Right forelimb (tissue), 1 donor: ENCODE results near the gene RHCG.

Experiments
- DNase-seq: peaks from one replicate; pipeline ENCODE4 v3.0.0-alpha.2; 2018

The RHCG gene

DNA sequence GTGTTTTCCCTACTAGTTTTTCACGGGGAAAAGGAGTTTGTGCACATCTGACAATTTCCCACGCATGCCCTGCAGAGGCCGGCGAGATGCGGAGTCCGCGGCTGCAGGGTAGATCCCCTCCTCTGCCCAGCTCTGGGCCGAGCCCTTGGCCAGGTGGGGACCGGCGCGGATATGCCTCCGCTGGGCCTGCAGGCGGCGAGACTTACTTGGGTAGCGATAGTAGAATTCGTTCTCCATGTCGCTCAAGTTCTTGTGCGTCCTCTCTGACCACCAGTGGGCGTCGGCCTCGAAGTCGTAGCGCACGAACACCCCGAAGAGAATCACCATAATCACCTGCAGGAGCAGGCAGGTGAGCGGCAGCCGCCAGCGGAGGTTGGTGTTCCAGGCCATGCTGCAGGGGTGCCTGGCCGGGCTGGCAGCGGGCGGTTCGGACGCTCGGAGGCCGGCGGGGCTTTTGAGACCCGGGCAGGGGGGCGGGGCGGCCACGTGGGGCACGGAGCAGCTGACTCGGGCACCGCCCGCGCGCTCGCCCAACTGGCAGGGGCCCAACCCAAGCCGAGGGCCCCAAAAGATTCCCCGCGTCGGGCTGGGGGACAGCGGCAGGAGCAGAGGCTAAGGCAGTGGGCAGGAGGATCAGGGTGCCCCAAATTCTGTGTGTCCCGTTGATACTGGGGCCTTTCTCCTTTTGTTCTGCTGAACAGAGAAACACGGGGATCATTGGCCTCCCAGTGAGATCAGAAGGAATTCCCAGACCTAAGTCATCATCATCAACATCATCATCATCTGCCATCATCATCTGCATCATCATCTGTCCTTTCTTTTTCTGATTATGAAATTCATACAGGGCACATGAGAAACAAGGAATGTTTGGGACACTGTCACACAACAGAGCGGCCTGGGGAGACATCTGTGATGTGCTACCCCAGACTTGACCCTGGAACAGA is at the start of gene RHCG:
RHCG (minus strand) TSS at position 429 of the 944 bp plus-strand sequence; CDS start at position 390, 39 bp downstream.
- DNase-seq, result no peak

DNA sequence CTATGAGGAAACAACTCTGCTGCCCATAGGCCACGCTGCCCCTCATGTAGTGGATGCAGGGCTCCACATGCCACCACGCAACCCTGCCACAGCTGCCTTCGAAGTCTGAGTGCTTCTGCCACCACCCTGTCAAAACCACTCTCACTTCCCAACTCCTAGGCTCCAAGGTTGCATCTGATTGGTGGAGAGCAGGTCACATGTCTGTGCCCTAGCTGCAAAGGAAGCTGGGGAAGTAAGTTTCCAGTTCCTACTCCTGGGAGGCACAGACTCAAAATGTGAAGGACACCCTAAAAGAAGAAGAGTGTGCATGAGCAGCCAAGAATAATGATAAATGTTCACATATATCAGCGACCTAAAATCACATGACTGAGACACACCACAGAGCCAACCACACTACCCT is 47.0 kb upstream of the RHCG start:
- no peak for DNase-seq

DNA sequence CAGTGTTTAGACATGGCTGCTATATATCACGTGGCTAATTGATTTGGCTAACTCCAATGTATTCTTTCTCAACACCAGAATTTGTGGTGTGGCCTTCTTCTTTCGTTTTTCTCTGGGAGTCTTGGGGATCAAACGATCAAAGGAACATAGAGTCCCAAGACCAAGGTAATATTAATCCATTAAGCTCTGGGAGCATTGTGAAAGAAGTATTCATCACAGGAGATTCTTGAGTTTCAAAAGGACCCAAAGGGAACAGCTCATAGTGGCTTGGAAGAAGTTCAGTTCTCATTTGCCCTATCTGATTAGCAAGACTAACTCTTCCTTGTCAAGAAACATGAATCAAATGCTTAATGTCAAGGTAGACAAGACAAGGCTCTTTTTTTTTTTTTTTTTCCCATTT is 46.0 kb upstream of the RHCG start:
- no peak for DNase-seq

DNA sequence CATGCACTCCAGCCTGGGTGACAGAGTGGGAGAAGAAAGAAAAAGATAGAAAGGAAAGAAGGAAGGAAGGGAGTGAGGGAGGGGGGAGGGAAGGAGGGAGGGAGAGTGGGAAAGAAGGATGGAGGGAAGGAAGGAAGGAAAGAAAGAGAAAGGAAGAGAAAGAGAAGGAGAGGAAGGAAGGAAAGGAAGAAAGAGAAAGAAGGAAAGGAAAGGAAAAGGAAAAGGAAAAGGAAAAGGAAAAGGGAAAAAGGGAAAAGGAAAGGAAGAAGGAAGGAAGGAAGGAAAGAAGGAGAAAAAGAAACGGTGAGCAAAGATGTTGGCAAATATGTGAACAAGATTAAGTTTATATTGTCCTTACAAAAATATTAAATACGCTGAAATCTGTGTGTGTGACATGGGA is 42.6 kb upstream of the RHCG start:
- no peak for DNase-seq

DNA sequence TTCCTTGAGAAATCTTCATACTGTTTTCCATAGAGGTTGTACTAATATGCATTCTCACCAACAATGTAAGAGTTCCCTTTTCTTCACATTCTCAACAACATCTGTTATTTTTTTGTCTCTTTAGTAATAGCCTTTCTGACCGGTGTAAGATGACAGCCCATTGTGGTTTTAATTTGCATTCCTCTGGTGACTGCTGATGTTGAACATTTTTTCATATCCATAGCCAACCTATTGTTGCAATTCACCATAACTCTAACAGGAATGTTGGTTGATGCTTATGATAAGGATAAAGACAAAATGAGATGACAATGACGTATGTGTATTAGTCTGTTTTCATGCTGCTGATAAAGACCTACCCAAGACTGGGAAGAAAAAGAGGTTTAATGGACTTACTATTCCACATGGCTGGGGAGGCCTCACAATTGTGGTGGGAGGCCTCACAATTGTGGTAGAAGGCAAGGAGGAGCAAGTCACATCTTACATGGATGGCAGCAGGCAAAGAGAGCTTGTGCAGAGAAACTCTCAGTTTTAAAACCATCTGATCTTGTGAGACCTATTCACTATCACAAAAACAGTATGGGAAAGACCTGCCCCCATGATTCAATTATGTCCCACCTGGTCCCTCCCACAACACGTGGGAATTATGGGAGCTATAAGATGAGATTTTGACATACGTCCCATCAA is 37.6 kb upstream of the RHCG start:
- no peak for DNase-seq

DNA sequence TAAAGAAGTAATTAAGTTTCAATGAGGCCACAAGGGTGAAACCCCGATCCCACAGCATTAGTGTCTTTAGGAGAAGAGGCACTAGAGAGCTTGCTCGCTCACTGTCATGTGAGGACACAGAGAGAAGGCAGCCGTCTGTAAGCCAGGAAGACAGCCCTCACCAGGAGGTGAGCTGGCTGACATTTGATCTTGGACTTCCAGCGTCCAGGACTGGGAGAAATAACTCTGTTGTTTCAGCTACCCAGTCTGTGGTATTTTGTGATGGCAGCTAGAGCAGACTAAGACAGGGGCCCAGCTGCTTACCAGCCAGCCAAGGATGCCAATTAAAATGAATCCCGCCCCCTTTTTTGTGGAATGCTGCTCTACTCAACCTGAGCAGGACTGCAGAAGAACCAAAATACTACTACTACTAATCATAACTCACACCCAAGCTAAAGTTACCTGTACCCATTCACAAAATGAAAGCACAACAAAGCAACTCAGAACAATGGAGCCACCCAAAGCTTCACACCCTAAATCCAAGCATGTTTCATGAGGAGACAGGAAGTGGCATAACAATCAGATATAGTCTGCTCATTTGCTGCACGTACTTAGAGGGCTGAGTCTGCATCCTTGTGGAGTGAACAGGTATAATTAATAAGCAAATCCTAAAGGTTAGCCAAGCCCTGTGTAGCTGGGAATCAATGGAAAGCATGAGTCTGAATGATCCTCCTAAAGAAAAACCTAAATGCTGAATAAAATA is 35.6 kb upstream of the RHCG start:
- DNase-seq, result no peak

DNA sequence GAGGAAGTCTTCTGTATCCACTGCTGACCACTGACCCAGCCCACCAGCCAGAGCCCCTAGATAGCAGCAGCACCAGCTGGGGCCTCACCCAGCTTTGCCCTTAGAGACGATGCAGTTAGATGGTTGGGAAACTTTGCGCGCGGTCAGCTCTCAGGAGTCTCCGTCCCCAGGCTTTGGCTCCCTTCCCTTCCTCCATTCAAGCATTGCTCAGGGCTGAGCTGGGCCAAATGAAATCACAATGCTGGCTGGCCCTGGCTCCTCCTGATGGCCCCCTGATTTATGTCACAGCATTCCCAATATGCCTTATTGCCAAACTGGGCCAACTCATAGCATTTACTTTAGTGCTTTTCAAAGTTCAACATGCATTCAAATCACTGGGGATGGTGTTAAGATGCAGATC is 34.6 kb upstream of the RHCG start:
- DNase-seq, result no peak

DNA sequence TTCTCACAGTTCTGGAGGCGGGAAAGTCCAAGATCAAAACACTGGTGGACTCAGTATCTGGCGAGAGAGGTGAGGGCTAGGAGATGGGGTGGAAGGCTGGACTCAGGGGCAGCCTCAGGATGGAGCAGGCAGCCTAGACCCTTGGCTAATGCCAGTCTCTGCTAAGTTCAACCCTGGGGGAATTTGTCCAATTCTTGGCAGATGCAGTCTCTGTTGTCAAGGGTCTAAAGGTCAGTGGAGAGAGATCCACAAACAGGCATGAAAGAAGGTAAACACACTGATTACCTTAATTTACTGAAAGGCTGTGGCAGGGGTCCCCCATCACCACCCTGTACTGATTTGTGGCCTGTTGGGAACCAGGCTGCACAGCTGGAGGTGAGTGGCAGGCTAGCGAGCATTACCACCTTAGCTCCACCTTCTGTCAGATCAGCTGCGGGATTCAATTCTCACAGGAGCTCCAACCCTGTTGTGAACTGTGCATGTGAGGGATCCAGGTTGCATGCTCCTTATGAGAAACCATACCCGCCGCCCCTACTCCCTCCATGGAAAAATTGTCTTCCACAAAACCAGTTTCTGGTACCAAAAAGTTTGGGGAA is 32.5 kb upstream of the RHCG start:
- no peak for DNase-seq

DNA sequence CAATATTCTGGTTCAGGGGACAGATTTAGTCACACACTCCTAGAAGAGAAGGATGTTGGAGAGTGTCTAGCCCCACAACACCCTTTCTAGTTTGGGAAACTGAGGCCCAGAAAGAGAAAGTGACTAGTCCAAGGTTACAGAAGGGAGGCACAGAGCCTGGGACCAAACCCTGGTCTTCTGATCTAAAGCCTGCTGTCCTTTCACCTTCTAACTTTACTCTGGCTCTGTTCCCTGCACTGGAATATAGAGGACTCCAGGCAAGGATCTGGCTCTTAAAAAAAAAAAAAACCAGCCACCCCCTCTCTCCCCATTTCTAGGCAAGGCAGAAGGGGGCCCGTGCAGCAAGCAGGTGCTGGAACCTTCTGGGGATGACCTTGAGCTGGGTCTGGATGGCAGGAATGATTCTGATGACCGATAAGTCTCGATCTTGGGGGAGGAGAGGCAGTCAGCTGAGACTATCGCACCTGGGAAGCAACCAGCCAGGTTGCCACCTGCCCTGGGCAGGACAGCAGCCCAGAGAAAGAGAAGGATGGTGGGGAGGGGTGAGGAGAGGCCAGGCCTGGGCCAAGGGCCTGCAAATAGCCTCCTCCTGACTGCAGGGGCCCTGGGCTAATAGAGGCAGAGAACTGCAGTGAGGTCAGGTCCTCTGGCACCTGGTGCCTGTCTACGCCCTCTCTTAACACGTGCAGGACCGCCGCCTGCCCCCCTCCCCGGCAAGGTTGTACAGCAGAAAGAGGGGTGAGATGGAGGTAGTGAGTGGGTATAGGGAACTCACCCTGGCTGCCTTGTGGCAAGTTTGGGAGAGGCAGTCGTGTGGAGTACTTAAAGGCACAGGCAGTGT is 30.4 kb upstream of the RHCG start:
- no peak for DNase-seq

DNA sequence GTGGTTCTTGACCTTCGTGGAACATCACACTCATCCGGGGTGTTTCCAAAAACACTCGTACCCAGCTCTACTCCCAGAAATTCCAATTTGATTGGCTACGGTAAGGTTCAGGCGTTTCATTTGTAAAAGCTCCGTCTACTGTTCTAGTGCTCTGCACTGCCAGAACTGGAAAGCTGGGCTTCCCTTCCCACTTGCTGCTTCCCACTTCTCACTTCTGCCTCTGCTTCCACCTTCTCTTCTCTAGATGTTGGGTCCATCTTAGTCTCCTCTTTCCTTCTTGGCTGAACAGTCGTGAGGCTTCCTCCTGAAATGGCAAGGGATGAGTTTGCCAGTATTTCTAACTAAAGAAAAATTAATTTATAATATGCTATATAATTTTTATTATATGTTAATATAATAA is 29.8 kb upstream of the RHCG start:
- DNase-seq, result no peak

DNA sequence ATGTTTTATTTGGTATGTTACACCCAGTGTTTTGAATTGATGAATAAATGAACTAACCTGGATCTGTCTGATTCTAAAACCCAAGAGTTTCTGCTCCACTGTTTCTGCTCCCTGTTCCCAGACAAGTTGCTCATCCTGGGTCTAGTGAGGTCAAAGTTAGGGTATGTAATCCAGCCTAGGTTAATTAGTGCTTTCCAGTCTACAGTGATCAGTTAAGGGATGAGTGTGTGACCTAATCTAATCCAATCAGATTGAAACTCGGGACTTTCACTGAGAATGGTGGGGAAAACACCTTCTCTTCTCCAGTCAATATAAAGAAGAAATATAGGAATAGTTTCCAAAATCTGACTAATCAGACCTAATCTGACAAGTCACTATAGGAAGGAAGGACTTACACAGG is 27.8 kb upstream of the RHCG start:
- DNase-seq, result no peak

DNA sequence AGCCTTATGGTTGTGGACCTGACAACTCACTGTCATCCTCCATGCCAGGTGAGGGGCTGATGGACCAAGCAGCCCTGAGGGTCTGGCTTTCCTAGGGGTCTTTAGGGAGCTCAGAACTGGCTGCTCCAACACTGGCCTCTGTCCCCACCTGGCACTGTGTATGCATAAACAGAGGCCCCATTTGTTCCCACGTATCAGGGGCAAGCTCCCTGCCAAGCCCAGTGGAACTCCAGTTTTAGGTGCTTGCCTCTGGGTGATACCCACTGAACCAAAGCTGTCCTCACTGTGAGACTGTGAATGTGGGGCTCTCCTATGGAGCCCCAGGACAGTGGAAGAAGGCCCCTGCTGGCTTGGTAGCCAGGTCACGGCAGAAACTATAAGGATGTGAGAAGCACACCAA is 26.7 kb upstream of the RHCG start:
- no peak for DNase-seq

DNA sequence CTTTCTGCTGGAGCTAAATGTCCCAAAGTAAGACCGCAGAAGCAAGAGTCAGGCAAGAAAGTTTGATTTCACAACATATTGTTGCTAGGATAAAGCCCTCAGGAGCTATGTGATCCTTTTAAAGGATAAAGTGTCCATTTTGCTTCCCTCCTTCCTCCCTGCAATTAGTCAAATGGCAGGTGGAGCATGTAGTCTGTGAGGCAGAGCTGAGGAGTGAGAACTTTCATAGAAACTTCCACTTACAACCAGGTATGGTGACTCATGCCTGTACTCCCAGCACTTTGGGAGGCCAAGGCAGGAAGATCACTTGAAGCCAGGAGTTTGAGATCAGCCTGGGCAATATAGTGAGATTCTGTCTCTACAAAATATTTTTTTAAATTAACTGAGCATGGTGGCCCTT is 25.2 kb upstream of the RHCG start:
- no peak for DNase-seq

DNA sequence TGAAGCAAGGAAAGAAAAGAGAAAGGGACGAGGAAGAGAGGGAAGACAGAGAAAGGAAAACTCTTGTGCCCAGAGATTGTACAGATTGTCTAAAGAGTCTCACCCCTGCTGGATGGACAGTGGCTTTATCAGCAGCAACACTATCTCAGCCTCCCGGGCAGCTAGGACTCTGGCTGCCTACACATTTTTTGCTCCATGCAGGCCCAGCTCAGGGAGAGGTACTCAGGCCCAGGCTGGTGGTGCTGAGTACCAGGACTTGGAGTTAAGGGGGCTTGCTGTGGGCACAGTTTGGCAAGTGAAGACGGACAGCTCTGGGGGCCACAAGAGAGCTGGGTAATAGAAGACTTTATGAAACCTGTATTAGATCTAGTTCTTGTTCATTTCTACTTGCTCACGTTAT is 19.1 kb upstream of the RHCG start:
- no peak for DNase-seq

DNA sequence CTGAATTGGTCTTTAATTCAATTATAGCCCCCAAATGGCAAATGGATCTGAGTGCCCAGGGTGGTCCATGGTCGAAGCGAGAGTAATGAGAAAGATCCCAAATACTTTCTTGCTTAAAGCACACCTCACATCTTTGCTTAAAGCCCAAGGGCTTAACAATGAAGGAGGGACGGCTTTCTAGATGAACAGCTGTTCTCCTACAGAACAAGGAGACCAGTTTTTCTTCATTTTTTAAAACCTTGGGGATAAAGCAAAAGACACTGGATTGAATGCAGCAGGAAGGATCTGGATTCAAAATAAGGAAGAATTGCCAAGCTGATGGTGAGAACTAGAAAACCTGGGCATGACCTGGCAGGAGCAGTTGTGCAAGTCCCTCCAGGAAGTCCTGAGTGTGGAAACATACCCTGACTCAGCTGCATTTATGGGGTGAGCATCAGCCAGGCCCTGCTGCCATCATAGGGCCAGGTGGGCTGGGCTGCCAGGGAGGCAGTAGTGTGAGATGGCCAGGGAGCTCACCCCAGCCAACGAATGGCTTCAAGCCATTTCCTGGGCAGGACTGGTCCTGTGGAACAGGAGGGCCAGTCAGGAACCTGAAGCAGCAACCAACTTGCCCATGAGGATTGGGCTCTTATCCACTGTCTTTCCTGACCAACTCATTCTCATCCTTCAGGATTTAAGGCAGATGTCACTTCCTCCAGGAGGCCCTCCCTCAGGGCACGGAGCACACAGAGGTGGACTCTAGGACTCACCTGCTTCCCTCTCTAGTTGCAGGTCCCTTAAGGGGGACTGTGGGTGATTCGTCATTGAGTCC is 18.4 kb upstream of the RHCG start:
- DNase-seq, result no peak

DNA sequence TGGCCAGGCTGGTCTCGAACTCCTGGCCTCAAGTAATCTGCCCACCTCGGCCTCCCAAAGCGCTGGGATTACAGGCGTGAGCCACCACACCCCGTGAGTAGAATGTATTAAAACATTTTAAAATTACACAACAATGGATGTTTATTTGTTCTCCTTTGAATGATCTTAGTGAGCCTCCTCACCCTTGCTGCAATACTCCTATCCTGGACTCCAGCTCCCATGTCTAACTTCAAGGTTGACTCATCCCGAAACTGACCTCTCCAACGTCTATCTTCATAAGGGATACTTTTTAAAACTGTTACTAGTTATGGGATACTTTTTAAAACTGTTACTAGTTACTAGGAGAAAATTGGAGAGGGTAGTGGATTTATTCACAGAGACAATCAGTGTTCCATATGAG is 17.8 kb upstream of the RHCG start:
- no peak for DNase-seq

DNA sequence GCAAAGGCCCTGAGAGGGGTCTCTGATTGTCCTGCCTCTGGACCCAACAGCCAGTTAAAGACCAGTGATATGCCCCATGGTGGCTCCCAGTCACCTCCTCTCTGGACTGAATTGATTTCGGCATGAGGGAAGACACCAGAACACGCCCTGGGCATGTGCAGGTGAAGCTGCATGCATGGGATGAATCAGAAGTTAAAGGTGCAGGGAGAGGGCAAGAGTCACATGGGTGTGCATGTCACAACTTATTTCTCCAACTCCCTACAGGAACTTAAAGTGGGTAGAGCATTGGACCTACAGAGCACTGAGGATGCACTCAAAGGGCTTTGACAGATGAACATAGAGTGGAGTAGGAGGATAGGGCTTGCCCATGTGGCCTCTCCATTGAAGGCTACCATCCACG is 16.9 kb upstream of the RHCG start:
- DNase-seq, result no peak

DNA sequence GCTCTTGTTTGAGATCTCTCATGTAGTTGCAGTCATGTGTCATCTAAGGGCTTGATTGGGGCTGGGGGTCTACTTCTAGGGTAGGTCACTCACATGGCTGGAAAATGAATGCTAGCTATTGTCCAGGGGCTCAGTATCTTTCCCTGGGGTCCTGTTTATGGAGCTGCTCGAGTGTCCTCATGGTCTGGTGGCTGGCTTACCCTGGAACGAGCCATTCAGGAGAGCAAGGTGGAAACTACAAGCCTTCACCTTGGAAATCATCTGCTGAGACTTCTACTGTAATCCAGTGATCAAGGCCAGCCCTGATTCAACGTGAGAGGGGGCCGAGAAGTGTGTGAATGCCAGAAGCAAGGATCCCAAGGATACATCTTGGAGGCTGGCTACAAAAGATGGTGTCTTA is 16.2 kb upstream of the RHCG start:
- no peak for DNase-seq

DNA sequence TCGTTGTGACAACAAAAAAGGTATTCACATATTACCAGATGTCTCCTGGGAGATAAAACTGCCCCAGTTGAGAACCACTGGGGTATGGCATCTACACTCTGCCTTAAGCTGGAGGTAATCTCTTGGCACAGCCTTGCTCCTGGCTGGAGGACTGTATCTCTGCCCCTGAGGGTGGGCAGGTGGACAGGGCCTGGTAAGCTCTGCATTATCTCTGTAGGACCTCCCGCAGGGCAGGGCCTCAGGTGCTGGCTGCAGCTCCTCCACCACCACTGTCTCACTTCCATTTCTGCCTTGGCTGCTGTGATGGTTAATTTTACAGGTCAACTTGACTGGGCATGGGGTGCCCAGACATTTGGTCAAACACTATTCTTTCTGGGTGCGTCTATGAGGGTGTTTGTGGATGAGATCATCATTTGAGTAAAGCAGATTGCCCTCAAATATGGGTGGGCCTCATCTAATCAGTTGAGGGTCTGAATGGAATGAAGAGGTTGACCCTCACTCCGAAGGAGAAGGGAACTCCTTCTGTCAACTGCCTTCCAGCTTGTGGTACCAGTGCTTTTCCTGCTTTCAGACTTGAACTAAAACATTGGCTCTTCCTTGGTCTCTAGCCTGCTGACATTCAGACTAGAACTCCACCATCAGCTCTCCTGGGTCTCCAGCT is 9.8 kb upstream of the RHCG start:
- DNase-seq, result no peak

DNA sequence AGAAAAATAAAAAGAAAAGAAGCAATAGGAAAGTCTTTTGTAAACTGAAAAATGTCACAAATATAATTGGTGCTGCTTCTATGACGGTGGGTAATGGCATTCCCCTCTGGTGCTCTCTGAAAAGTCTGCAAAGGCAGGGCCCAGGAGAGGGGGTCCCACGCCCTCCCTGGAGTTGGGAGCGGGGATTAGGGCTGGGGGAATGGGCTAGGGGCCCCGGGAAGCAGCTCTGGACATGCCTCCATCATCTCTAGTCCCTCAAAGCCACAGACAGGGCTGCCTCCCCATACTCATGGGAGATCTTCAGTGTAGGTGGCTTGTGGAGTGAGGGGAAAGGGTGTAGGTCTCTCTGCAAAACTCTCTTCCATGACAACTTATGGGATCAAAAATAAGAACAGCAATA is 7.8 kb upstream of the RHCG start:
- no peak for DNase-seq
